ENCODE results near the gene KRT25. TPM values are rescaled to one million over a fixed set of nuclear protein-coding genes. Genes with fewer than 3 reads are reported as not detected.
"Not testable (repeated sequence)": the region's sequence is repeated elsewhere in the genome, so short reads cannot be mapped to it uniquely, and the experiment has no call there.

KRT25 gene
- total RNA-seq, 4 donors from 2014 or later = not detected

DNA sequence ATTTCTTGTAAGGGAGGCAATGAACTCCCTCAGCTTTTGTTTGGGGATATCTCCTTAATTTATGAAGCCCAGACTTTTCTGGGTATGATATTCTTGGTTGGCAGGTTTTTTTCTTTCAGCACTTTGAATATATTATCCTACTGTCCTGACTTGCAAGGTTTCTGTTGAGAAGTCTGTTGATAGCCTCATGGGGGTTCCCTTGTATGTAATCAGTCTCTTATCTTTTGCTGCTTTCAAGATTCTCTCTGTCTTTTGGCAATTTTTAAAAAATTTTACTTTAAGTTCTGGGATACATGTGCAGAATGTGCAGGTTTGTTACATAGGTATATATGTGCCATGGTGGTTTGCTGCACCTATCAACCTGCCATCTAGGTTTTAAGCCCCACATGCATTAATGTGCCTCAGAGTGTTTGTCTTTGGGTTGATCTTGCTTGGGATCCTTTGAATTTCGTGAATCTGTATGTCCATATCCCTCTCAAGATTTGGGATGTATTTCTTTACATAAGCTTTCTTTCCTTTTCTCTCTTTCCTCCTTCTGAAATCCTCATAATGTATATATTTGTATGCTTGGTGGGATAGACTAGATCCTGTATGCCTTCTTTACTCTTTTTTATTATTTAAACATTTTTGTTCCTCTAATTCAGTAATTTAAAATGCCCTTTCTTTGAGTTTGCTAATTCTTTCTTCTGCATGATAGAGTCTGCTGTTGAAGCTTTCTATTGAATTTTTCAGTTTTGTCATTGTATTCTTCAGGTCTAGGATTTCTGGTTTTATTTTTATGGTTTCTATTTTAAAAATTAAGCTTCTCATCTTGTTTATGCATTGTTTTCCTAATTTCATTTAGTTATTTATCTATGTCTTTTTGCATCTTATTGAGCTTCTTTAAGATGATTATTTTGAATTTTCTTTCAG lies 5.2 kb upstream of the KRT25 start:
- Histone ChIP-seq H3K27me3 (no peaks in the 10 kb centered on the region), H3K9me3 (no peaks in the 10 kb centered on the region), H3K4me3 (replicated peaks in 1 of 3) (no peak overlapping the region), H3K4me1 (no peaks in the 10 kb centered on the region), H3K36me3 (no peaks in the 10 kb centered on the region), H3K27ac (no peak overlapping the region)
- TF ChIP-seq, protein P1, sequence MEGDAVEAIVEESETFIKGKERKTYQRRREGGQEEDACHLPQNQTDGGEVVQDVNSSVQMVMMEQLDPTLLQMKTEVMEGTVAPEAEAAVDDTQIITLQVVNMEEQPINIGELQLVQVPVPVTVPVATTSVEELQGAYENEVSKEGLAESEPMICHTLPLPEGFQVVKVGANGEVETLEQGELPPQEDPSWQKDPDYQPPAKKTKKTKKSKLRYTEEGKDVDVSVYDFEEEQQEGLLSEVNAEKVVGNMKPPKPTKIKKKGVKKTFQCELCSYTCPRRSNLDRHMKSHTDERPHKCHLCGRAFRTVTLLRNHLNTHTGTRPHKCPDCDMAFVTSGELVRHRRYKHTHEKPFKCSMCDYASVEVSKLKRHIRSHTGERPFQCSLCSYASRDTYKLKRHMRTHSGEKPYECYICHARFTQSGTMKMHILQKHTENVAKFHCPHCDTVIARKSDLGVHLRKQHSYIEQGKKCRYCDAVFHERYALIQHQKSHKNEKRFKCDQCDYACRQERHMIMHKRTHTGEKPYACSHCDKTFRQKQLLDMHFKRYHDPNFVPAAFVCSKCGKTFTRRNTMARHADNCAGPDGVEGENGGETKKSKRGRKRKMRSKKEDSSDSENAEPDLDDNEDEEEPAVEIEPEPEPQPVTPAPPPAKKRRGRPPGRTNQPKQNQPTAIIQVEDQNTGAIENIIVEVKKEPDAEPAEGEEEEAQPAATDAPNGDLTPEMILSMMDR (IDR thresholded peaks at IDR 0.05) = no peak
- TF ChIP-seq POLR2A (IDR thresholded peaks at IDR 0.05) = no peak
- intact Hi-C loops (cut with DNase I) = no loop called here
- 25 to 27% methylated on average over 1 of the region's 1 CpG for WGBS, 2 donors
- no peak for DNase-seq

DNA sequence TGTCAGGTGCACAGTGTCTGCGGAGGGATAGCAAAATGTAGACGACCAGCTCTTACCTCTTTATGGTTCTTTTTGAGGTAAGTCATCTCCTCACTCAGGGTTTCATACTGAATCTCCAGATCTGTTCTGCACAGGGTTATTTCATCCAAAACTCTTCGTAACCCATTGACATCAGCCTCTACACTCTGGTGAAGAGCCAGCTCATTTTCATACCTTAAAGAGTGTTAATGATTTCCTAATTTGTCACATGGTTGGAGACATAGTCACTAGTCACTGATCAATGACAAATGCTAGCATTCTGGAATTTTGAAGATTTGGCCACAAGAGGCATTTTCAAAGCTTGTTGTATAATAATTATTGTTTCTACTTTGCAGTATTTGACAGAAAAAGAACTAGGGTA lies 1.3 kb downstream of the KRT25 start:
- Histone ChIP-seq H3K27ac (no peak overlapping the region), H3K9me3 (no peaks in the 10 kb centered on the region), H3K4me3 (replicated peaks in 1 of 3) (no peak overlapping the region), H3K4me1 (no peaks in the 10 kb centered on the region), H3K36me3 (no peaks in the 10 kb centered on the region), H3K27me3 (no peaks in the 10 kb centered on the region)
- TF ChIP-seq POLR2A (IDR thresholded peaks at IDR 0.05) = no peak
- TF ChIP-seq, protein P1 (IDR thresholded peaks at IDR 0.05) = no peak
- 96 to 99% methylated on average over 3 of the region's 3 CpGs for WGBS, 2 donors
- intact Hi-C loops (cut with DNase I) = no loop called here
- no peak for DNase-seq

GRCh38 chr17:40751065-40751464 lies 4.1 kb downstream of the KRT25 start:
- DNase-seq = no peak
- 76 to 80% methylated on average over 14 of the region's 14 CpGs for WGBS, 2 donors

DNA sequence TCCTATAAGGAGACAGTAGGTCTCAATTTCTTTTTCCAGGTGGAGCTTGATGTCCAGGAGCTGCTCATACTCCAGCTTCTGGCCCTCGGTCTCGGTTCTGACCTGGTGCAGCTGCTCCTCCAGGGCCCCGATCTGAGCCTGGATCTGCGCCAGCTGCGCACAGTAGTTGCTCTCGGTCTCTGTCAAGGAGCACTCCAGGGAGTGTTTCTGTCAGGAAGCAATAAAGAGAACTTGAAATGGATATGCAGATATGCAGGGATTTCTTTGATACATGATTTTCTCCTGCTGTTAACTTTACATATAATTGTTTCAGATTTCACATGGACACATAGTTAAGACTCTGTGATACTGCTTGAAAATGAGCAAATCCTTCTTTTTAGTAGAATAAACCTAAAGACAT lies 4.7 kb downstream of the KRT25 start:
- H3K4me3 ChIP-seq (replicated peaks in 1 of 3) = no peak overlapping the region
- no peak for DNase-seq
- H3K4me1 ChIP-seq = no peaks in the 10 kb centered on the region
- no peaks in the 10 kb centered on the region for H3K9me3 ChIP-seq
- 60 to 61% methylated on average over 6 of the region's 6 CpGs for WGBS, 2 donors
- no peak for TF ChIP-seq POLR2A (IDR thresholded peaks at IDR 0.05)
- TF ChIP-seq, protein P1 (IDR thresholded peaks at IDR 0.05) = no peak
- H3K27me3 ChIP-seq = no peaks in the 10 kb centered on the region
- no peaks in the 10 kb centered on the region for H3K36me3 ChIP-seq
- intact Hi-C loops (cut with DNase I) = no loop called here
- H3K27ac ChIP-seq = no peak overlapping the region

More at GRCh38 chr17:40751065-40751464, 4.1 kb downstream of the KRT25 start:
- no peak for TF ChIP-seq POLR2A (IDR thresholded peaks at IDR 0.05)
- TF ChIP-seq, protein P1 (IDR thresholded peaks at IDR 0.05) = no peak
- H3K4me1 ChIP-seq = no peaks in the 10 kb centered on the region
- intact Hi-C loops (cut with DNase I) = no loop called here
- no peak overlapping the region for H3K4me3 ChIP-seq (replicated peaks in 1 of 3)
- H3K27ac ChIP-seq = no peak overlapping the region
- no peaks in the 10 kb centered on the region for H3K36me3 ChIP-seq
- no peaks in the 10 kb centered on the region for H3K9me3 ChIP-seq
- no peaks in the 10 kb centered on the region for H3K27me3 ChIP-seq

DNA sequence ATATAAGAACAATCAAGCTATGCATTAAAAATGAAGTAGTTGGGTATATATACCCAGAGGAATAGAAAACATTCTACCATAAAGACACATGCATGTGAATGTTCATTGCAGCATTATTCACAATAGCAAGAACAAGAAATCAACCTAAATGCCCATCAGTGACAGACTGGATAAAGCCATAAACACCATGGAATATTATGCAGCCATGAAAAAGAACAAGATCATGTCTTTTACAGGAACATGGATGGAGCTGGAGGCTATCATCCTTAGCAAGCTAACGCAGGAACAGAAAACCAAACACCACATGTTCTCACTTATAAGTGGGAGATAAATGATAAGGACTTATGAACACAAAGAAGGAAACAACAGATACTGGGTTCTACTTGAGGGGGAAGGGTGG lies 6.5 kb downstream of the KRT25 start:
- H3K36me3 ChIP-seq; H3K4me1 ChIP-seq; DNase-seq; H3K4me3 ChIP-seq (replicated peaks in 1 of 3); H3K9me3 ChIP-seq; H3K27me3 ChIP-seq; H3K27ac ChIP-seq; intact Hi-C loops (cut with DNase I): not testable (repeated sequence)
- 79 to 81% methylated on average over 1 of the region's 1 CpG for WGBS, 2 donors

All from thyroid gland (tissue), 4 donors.